WTC11 (cell line): ENCODE measurements around the gene IFT122. TPM values are rescaled to one million over a fixed set of nuclear protein-coding genes. Genes with fewer than 3 reads are reported as not detected.
"Not testable (repeated sequence)": the region's sequence is repeated elsewhere in the genome, so short reads cannot be mapped to it uniquely, and the experiment has no call there.

Experiments
- ATAC-seq: fragments of 200-7000 bp; cut with Tn5 transposase; 2 replicates; pipeline ENCODE4 v1.10.0; 2021; ENCODE audit warnings: mild to moderate bottlenecking, moderate library complexity
- CTCF ChIA-PET: fragments of 300-600 bp; sonication (Branson Sonifier 250); formaldehyde crosslinking; loops from one replicate; lab custom pipeline; 2021; ENCODE audit warnings: antibody characterized with exemption; lab: Charles Lee
- POLR2A ChIA-PET: fragments of 350-600 bp; sonication (Branson Sonifier 250); formaldehyde crosslinking; loops from one replicate; lab custom pipeline; 2021; ENCODE audit warnings: antibody characterized with exemption; lab: Charles Lee
- DNase-seq: peaks from one replicate; pipeline ENCODE4 v3.0.0; 2021; ENCODE audit warnings: low spot score
- H3K27ac Mint-ChIP-seq: 2 replicates; pipeline ENCODE4 v1.8.0; 2021; ENCODE audit warnings: mixed read lengths
- H3K27me3 Mint-ChIP-seq: 2 replicates; pipeline ENCODE4 v1.8.0; 2021; ENCODE audit warnings: low read depth, mild to moderate bottlenecking, moderate library complexity, mixed read lengths
- H3K36me3 Mint-ChIP-seq: 2 replicates; pipeline ENCODE4 v1.8.0; 2021; ENCODE audit warnings: mixed read lengths
- H3K4me1 Mint-ChIP-seq: 2 replicates; pipeline ENCODE4 v1.8.0; 2022; ENCODE audit warnings: mixed read lengths
- H3K4me3 Mint-ChIP-seq: 2 replicates; pipeline ENCODE4 v1.8.0; 2021; ENCODE audit warnings: mild to moderate bottlenecking, moderate library complexity, mixed read lengths
- H3K9me3 Mint-ChIP-seq: 2 replicates; pipeline ENCODE4 v1.8.0; 2021; ENCODE audit warnings: mixed read lengths
- AR ChIP-seq: fragments of 250-450 bp; sonication (Bioruptor Pico); IDR thresholded peaks from 2 replicates; pipeline ENCODE4 v1.9.0; 2021; ENCODE audit warnings: mild to moderate bottlenecking
- CDX4 ChIP-seq: fragments of 250-450 bp; sonication (Bioruptor Pico); IDR thresholded peaks from 2 replicates; pipeline ENCODE4 v1.9.0; 2021; ENCODE audit warnings: moderate library complexity, mild to moderate bottlenecking, inconsistent platforms, borderline replicate concordance
- CTCF ChIP-seq: fragments of 200-600 bp; IDR thresholded peaks from 2 replicates; pipeline ENCODE4 v1.8.0; 2022; ENCODE audit warnings: antibody characterized with exemption
- E2F5 ChIP-seq: sonication (generic); formaldehyde crosslinking; IDR thresholded peaks from 2 replicates; pipeline ENCODE4 v1.8.1; 2022; ENCODE audit warnings: mild to moderate bottlenecking, moderate library complexity, missing genetic modification reagents
- ELF4 ChIP-seq: sonication (generic); formaldehyde crosslinking; IDR thresholded peaks from 2 replicates; pipeline ENCODE4 v1.8.1; 2022; ENCODE audit warnings: low read depth, mild to moderate bottlenecking, moderate library complexity, missing genetic modification reagents
- GABPB1 ChIP-seq: sonication (generic); formaldehyde crosslinking; IDR thresholded peaks from 2 replicates; pipeline ENCODE4 v1.8.1; 2023; ENCODE audit warnings: mild to moderate bottlenecking, missing genetic modification reagents
- GRHL2 ChIP-seq: fragments of 250-450 bp; sonication (Bioruptor Pico); IDR thresholded peaks from 2 replicates; pipeline ENCODE4 v1.8.0; 2022; ENCODE audit warnings: mild to moderate bottlenecking, moderate library complexity; ENCODE audit not compliant: insufficient replicate concordance, severe bottlenecking
- GTF2I ChIP-seq: fragments of 250-450 bp; sonication (Bioruptor Pico); conservative IDR thresholded peaks from 2 replicates; pipeline ENCODE4 v1.4.0; 2021; ENCODE audit warnings: mild to moderate bottlenecking
- IRF1 ChIP-seq: sonication (generic); formaldehyde crosslinking; IDR thresholded peaks from 2 replicates; pipeline ENCODE4 v1.8.0; 2023; ENCODE audit warnings: missing genetic modification reagents
- JAZF1 ChIP-seq: fragments of 250-450 bp; sonication (Bioruptor Pico); IDR thresholded peaks from 2 replicates; pipeline ENCODE4 v1.9.0; 2021; ENCODE audit warnings: moderate library complexity, mild to moderate bottlenecking, inconsistent platforms
- JUN ChIP-seq: sonication (generic); formaldehyde crosslinking; IDR thresholded peaks from 2 replicates; pipeline ENCODE4 v1.8.0; 2023; ENCODE audit warnings: mild to moderate bottlenecking, missing genetic modification reagents
- RORB ChIP-seq: fragments of 250-450 bp; sonication (Bioruptor Pico); IDR thresholded peaks from 2 replicates; pipeline ENCODE4 v1.9.0; 2021; ENCODE audit warnings: mild to moderate bottlenecking
- SMAD3 ChIP-seq: sonication (generic); formaldehyde crosslinking; IDR thresholded peaks from 2 replicates; pipeline ENCODE4 v1.8.0; 2022; ENCODE audit warnings: missing genetic modification reagents, mild to moderate bottlenecking, borderline replicate concordance
- SP1 ChIP-seq: sonication (generic); formaldehyde crosslinking; conservative IDR thresholded peaks from 2 replicates; pipeline ENCODE4 v1.8.1; 2022; ENCODE audit warnings: missing genetic modification reagents
- ZBTB21 ChIP-seq: sonication (generic); formaldehyde crosslinking; IDR thresholded peaks from 2 replicates; pipeline ENCODE4 v1.8.1; 2023; ENCODE audit warnings: mild to moderate bottlenecking, missing genetic modification reagents, borderline replicate concordance
- ZNF671 ChIP-seq: fragments of 250-450 bp; sonication (Bioruptor Pico); IDR thresholded peaks from 2 replicates; pipeline ENCODE4 v1.8.0; 2021; ENCODE audit warnings: mild to moderate bottlenecking
- total RNA-seq: library from RNA; stranded (reverse); gene quantifications from 3 replicates; pipeline ENCODE4 v1.2.3, GENCODE V29; 2021

Gene IFT122
- total RNA-seq, 1 experiment from 2014 or later: 22.8 TPM

GRCh38 chr3:129439817-129440617, at the start of gene IFT122, which contains the start of gene MBD4 (continued):
- TF ChIP-seq AR (CRISPR knock-in tag) (no peak), SMAD3 (peak; percentile 58; the same call in 1 of the 2 replicates), CDX4 (CRISPR knock-in tag) (no peak), CTCF (no peak), ELF4 (no peak), E2F5 (CRISPR knock-in tag) (peak; percentile 42; the same call in 1 of the 2 replicates), GRHL2 (CRISPR knock-in tag) (no peak), JUN (CRISPR knock-in tag) (no peak), IRF1 (no peak), JAZF1 (CRISPR knock-in tag) (no peak), ZNF671 (CRISPR knock-in tag) (no peak), GTF2I (CRISPR knock-in tag) (no peak), GABPB1 (CRISPR knock-in tag) (peak; percentile 34; the same call in 1 of the 2 replicates), ZBTB21 (peak; percentile 58; the same call in 1 of the 2 replicates), RORB (CRISPR knock-in tag) (no peak), SP1 (CRISPR knock-in tag) (peak; percentile 94)

GRCh38 chr3:129391583-129391982, 48.4 kb upstream of the IFT122 start:
- CTCF ChIA-PET: interaction anchor here (1.0 kb wide), 1 partner anchor 9 kb away, joined by 6 read pairs; no protein-coding TSS in a partner anchor
- POLR2A ChIA-PET, H3K27ac Mint-ChIP-seq, ATAC-seq, H3K9me3 Mint-ChIP-seq, H3K4me3 Mint-ChIP-seq, DNase-seq, H3K27me3 Mint-ChIP-seq, H3K4me1 Mint-ChIP-seq: not testable (repeated sequence)
- peaks cover 61% of the 10 kb centered on the region for H3K36me3 Mint-ChIP-seq

GRCh38 chr3:129392106-129392887, 47.7 kb upstream of the IFT122 start:
- H3K4me3 Mint-ChIP-seq, H3K27ac Mint-ChIP-seq, H3K4me1 Mint-ChIP-seq, CTCF ChIA-PET, POLR2A ChIA-PET, DNase-seq, ATAC-seq, H3K9me3 Mint-ChIP-seq, H3K27me3 Mint-ChIP-seq: not testable (repeated sequence)
- H3K36me3 Mint-ChIP-seq: peaks cover 55% of the 10 kb centered on the region
